Measurements from ENCODE around the gene TGM4. TPM values are rescaled to one million over a fixed set of nuclear protein-coding genes. Genes with fewer than 3 reads are reported as not detected.

TGM4 gene
- total RNA-seq, 4 donors from 2014 or later = not detected

- no peaks in the 10 kb centered on the region for H3K27me3 ChIP-seq
These were observed 79.9 kb downstream of the TGM4 start for GRCh38 chr3:44954304-44954703.

GRCh38 chr3:44954962-44955361 is 80.6 kb downstream of the TGM4 start:
- Histone ChIP-seq H3K27ac (replicated peaks in 1 of 4) (no peak overlapping the region), H3K4me3 (no peak overlapping the region), H3K36me3 (peaks cover 0 to 29% (median 25%) of the 10 kb centered on the region in 4 donors), H3K4me1 (peaks cover 0 to 5% (median 2%) of the 10 kb centered on the region in 4 donors), H3K9me3 (no peaks in the 10 kb centered on the region), H3K27me3 (no peaks in the 10 kb centered on the region)
- TF ChIP-seq POLR2A (IDR thresholded peaks at IDR 0.05; ENCODE audit: low read depth) = no peak
- TF ChIP-seq EP300 (IDR thresholded peaks at IDR 0.05) = no peak
- TF ChIP-seq CTCF (IDR thresholded peaks at IDR 0.05) = no peak
- no peak for TF ChIP-seq POLR2AphosphoS5 (IDR thresholded peaks at IDR 0.05)
- WGBS = 46% methylated on average over 3 of the region's 3 CpGs
- no peak for DNase-seq (ENCODE audit: extremely low spot score)
- intact Hi-C loops (cut with DNase I) = no loop called here

More at GRCh38 chr3:44954304-44954703, 79.9 kb downstream of the TGM4 start:
- Histone ChIP-seq H3K36me3 (peaks cover 0 to 29% (median 24%) of the 10 kb centered on the region in 4 donors), H3K4me3 (no peak overlapping the region), H3K4me1 (peaks cover 0 to 5% (median 2%) of the 10 kb centered on the region in 4 donors), H3K27ac (replicated peaks in 1 of 4) (no peak overlapping the region), H3K9me3 (no peaks in the 10 kb centered on the region)
- intact Hi-C loops (cut with DNase I) = no loop called here
- no peak for DNase-seq (ENCODE audit: extremely low spot score)
- 87% methylated on average over 5 of the region's 5 CpGs for WGBS
- TF ChIP-seq POLR2A (IDR thresholded peaks at IDR 0.05; ENCODE audit: low read depth) (no peak), CTCF (IDR thresholded peaks at IDR 0.05) (no peak), EP300 (IDR thresholded peaks at IDR 0.05) (no peak), POLR2AphosphoS5 (IDR thresholded peaks at IDR 0.05) (no peak)

- no peaks in the 10 kb centered on the region for H3K27me3 ChIP-seq
These were observed 81.5 kb downstream of the TGM4 start for GRCh38 chr3:44955917-44956316.

GRCh38 chr3:44957986-44958385 is 83.6 kb downstream of the TGM4 start:
- H3K4me3 ChIP-seq = no peak overlapping the region
- no peaks in the 10 kb centered on the region for H3K27me3 ChIP-seq
- no peak overlapping the region for H3K27ac ChIP-seq (replicated peaks in 1 of 4)
- 100% methylated on average over 3 of the region's 4 CpGs for WGBS
- TF ChIP-seq POLR2A (IDR thresholded peaks at IDR 0.05; ENCODE audit: low read depth) (no peak), POLR2AphosphoS5 (IDR thresholded peaks at IDR 0.05) (no peak), EP300 (IDR thresholded peaks at IDR 0.05) (no peak), CTCF (IDR thresholded peaks at IDR 0.05) (no peak)
- peaks cover 0 to 29% (median 25%) of the 10 kb centered on the region in 4 donors for H3K36me3 ChIP-seq
- intact Hi-C loops (cut with DNase I) = no loop called here
- DNase-seq (ENCODE audit: extremely low spot score) = no peak
- peaks cover 0 to 15% (median 6%) of the 10 kb centered on the region in 4 donors for H3K4me1 ChIP-seq
- no peaks in the 10 kb centered on the region for H3K9me3 ChIP-seq

More at GRCh38 chr3:44955917-44956316, 81.5 kb downstream of the TGM4 start:
- TF ChIP-seq POLR2AphosphoS5 (IDR thresholded peaks at IDR 0.05) (no peak), POLR2A (IDR thresholded peaks at IDR 0.05; ENCODE audit: low read depth) (no peak), CTCF (IDR thresholded peaks at IDR 0.05) (no peak), EP300 (IDR thresholded peaks at IDR 0.05) (no peak)
- intact Hi-C loops (cut with DNase I) = no loop called here
- Histone ChIP-seq H3K4me3 (no peak overlapping the region), H3K27ac (replicated peaks in 1 of 4) (no peak overlapping the region), H3K9me3 (no peaks in the 10 kb centered on the region), H3K36me3 (peaks cover 0 to 29% (median 25%) of the 10 kb centered on the region in 4 donors), H3K4me1 (peaks cover 0 to 5% (median 2%) of the 10 kb centered on the region in 4 donors)
- 83% methylated on average over 1 of the region's 1 CpG for WGBS
- no peak for DNase-seq (ENCODE audit: extremely low spot score)

- intact Hi-C loops (cut with DNase I) = no loop called here
- no peak for DNase-seq (ENCODE audit: extremely low spot score)
- Histone ChIP-seq H3K27me3 (no peaks in the 10 kb centered on the region), H3K9me3 (no peaks in the 10 kb centered on the region), H3K4me3 (no peak overlapping the region), H3K27ac (replicated peaks in 1 of 4) (no peak overlapping the region), H3K36me3 (peaks cover 0 to 28% (median 24%) of the 10 kb centered on the region in 4 donors), H3K4me1 (peaks cover 0 to 15% (median 6%) of the 10 kb centered on the region in 4 donors)
- WGBS = 91% methylated on average over 7 of the region's 7 CpGs
- TF ChIP-seq POLR2AphosphoS5 (IDR thresholded peaks at IDR 0.05) (no peak), EP300 (IDR thresholded peaks at IDR 0.05) (no peak), POLR2A (IDR thresholded peaks at IDR 0.05; ENCODE audit: low read depth) (no peak)
These were observed 84.0 kb downstream of the TGM4 start for GRCh38 chr3:44958386-44958785.

All from esophagus muscularis mucosa (tissue), 4 donors.